CD4-positive, alpha-beta T cell treated with Interleukin-12 subunit alpha and Interleukin-12 subunit beta, for 1 hour (primary cell): ENCODE data around the gene S100PBP.
"Not testable (repeated sequence)": the region's sequence is repeated elsewhere in the genome, so short reads cannot be mapped to it uniquely, and the experiment has no call there.

ENCODE experiments used
- DNase-seq: peaks from one replicate; pipeline ENCODE4 v3.0.0-alpha.2; 2020

Gene S100PBP

DNA sequence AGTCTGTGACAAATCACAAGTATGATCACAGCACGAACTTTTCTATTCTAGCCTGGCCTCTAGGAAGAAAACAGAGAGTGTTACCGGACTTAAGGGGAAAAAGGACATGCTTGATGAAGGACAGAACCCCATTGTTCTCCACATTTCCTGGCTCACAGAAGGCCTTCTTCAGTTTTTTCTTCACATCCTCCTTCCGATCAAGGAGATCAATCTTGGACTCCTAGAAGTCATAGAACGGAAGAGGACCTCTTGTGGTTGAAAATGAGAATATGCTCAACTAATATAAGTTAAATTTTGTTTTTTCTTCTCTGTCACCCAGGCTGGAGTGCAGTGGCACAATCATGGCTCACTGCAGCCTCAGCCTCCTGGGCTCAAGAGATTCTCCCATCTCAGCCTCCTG lies 30.6 kb upstream of the S100PBP start:
- peak; percentile 14 for DNase-seq

- not testable (repeated sequence) for DNase-seq
These were observed 28.1 kb upstream of the S100PBP start for GRCh38 chr1:32789356-32789755.

- no peak for DNase-seq
These were observed 25.6 kb upstream of the S100PBP start for GRCh38 chr1:32791881-32792280.

GRCh38 chr1:32795763-32796162 lies 21.7 kb upstream of the S100PBP start:
- not testable (repeated sequence) for DNase-seq

DNA sequence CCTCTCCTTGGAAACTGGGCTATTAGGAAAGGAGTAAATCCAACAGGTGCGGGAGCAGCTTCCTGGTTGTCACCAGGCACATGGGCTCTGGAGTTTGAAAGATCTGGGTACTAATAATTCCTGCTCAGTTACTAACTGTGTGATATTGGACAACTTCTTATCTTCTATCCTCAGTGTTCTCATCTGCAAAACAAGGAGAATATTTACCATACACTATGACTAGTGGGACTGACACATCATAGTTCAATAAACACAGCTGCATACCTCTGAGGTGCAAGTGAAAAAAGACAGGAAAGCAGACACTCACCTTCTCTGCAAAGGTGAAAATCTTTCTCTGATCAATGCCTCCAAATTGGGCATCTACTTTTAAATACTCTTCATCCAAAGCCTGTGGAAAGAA lies 20.0 kb upstream of the S100PBP start:
- DNase-seq, result no peak

- no peak for DNase-seq
These were observed 19.3 kb upstream of the S100PBP start for GRCh38 chr1:32798191-32798590.

DNA sequence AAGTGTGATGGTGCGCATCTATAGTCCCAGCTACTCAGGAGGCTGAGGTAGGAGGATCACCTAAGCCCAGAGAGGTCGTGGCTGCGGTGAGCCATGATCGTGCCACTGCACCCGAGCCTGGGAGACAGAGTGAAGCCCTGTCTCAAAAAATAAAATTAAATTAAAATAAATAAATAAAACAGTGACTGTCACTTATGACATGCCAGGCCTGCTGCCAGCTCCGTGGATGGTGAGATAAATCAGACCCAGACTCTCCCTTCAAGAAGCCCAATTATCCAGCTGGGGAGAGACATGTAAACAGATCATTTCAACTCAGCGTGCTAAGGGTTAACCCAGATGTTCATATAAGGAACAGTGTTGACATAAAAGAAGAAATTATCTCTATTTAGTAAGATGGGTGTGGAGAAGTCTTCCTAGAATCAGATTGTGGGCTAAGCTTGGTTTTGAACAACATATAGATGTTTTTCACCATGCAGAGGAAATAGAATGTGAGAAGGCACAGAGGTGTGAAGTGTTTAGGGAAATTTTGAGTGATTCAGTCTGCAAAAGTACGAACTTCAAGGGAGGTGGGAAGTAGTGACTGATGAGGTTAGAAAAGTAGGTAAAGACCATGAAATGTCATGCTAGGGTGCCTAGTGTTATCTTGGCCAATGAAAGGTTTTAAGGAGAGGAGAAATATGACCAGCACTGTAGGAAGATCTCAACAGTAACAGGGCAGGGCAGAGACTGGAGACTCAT lies 18.6 kb upstream of the S100PBP start:
- DNase-seq, result peak; percentile 72

DNA sequence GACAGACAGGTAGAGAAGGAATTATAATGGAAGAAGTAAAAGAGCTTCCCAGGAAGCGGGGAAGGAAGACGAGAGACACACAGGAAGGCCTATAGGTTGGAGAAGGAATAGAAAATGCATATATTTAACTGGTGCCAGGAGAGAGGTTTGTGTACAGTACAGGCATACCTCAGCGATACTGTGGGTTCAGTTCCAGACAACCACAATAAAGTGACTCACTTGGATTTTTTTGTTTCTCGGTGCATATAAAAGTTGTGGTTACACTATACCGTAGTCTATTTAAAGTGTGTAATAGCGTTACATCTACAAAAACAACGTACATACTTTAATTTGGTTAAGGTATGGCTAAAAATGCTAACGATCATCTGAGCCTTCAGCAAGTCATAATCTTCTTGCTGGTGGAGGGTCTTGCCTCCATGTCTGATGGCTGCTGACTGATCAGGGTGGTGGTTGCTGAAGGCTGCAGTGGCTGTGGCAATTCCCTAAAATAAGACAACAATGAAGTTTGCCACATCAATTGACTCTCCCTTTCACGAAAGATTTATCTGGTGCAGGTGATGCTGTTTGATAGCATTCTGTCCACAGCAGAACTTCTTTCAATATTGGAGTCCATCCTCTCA lies 16.2 kb upstream of the S100PBP start:
- peak; percentile 68 for DNase-seq

GRCh38 chr1:32804460-32804859 lies 13.0 kb upstream of the S100PBP start:
- DNase-seq, result not testable (repeated sequence)

DNA sequence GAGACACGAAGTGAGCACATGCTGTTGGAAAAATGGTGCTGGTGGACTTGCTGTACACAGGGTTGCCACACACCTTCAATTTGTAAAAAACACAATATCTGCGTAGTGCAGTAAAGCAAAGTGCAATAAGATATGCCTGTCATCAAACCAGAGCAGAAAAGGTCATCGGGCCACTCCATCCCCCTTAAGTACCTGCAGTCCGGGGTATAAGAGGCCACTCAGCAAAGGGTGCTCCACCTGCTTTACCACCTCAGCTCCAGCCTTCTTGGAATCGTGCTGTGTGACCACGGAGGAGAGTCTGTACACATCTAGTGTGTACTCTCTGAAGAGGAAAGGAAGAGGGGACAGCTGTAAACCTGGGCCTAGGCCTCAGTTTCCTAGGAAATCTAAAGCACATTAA lies 11.2 kb upstream of the S100PBP start:
- DNase-seq, result no peak

- DNase-seq, result no peak
These were observed 10.4 kb upstream of the S100PBP start for GRCh38 chr1:32806910-32807523.

- no peak for DNase-seq
These were observed 8.9 kb upstream of the S100PBP start for GRCh38 chr1:32808580-32808979.

DNA sequence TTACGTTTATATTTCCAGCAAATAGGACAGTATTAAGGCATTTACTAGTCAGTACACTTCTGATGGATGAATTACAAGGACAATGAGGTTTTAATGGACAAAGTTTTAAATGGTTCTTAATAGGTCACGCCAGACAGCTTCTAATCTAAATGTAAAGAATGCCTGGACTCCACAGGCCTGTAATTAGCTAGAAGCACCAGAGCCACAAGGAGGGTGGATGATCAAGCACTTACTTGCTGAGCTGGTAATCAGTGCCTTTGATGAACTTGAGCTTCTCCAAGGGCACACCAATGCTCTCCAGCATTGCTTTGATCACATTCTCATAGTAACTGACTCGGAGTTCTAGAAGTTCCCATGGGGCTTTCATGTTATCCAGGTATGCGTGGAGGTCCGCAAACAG lies 7.1 kb upstream of the S100PBP start:
- no peak for DNase-seq

DNA sequence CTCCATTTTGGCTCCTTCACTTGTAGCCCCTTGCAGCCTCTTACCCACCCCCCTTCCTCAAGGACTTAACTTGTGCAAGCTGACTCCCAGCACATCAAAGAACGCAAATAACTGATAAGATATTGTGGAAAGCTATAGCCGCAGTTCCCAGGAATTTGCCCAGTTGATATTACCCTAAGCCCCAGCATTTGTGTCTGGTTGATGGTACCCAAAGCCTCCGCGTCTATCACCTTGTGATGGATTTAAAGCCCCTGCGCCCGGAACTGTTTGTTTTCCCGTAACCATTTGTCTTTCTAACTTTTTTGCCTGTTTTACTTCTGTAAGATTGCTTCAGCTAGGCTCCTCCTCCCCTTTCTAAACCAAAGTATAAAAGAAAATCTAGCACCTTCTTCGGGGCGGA lies 6.2 kb upstream of the S100PBP start:
- no peak for DNase-seq

DNA sequence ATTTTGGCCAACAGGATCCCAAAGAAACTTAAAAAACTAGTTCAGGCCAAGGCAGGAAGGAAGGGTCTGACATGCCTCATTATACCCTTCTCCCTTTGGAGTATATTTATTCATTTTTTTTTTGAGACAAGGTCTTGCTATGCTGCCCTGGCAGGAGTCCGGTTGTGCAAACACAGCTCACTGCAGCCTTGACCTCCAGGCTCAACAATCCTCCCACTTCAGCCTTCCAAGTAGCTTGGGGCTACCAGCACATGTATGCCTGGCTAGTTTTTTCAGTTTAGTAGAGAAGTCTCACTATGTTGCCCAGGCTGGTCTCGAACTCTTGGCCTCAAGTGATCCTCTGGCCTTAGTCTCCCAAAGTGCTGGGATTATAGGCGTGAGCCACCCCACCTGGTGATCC lies 5.5 kb upstream of the S100PBP start:
- DNase-seq, result no peak

GRCh38 chr1:32813941-32814739 lies 3.3 kb upstream of the S100PBP start:
- DNase-seq, result no peak

- no peak for DNase-seq
These were observed 736 bp upstream of the S100PBP start for GRCh38 chr1:32816676-32817158.

DNA sequence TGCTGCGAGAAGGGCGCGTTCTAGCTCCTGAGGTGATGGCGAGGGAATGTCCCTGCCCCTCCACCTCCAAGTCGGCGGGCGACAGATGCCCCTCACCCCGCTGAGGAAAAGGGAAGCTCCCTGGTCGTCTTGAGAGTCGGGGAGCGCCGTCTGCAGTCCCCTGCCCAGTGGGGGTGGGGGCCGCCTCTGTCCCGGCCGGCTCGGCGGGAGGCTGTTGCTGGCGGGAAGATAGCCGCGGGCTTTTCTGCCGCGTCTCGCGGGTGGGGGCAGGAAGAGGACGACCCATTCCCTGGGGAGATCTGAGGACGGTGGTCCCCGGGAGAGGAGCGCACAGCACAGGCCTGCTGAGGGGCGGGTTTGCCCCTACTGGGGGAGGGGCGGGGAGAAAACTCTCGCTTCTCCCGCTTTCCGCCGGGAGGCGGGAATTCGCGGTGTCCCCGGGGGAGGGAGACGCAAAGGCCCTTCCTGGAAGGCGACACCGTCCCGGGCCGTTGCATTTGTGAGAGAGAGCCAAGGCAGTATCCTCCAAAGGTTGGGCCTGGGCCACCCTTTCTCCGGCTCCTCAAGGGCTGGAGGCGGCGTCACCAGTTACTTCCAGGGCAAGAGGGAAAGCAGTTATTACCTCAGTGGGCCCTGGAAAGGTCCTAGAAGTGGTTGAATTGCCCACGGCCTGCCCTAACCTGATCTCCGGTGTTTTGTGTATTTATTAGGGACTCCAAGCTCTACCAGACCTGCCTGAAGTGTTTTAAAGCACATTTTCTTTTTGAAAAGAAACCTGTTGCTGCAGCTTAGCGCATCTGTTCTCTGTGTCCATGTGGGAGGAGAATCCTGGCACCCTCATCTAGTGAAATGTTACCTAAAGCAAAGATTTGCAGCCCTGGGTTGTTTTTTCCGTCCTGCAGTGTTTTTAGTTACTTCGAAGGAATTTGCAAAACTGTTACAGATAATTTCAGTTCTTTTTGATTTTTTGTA lies 648 bp downstream of the S100PBP start:
- peak; percentile 24 for DNase-seq

GRCh38 chr1:32818804-32819541 lies 1.5 kb downstream of the S100PBP start:
- peak; percentile 41 for DNase-seq

DNA sequence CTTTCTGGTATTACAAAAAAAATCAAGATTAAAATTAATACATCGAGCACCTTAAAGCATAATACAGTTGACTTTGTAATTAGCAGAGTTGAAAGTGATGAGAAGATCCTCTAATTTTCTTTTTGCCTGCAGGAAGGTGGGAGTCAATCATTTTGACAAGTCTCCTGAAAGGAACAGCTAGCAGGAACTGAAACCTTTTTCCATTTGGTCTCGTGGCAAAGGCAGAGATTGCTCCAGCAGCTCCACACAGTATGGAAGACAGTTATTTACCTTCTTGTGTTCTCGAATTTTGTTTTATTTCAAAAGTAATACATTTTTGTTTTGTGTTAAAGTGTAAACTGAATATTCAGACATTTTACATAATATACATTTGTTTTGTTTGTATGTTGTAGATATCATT lies 7.7 kb downstream of the S100PBP start:
- DNase-seq, result no peak

DNA sequence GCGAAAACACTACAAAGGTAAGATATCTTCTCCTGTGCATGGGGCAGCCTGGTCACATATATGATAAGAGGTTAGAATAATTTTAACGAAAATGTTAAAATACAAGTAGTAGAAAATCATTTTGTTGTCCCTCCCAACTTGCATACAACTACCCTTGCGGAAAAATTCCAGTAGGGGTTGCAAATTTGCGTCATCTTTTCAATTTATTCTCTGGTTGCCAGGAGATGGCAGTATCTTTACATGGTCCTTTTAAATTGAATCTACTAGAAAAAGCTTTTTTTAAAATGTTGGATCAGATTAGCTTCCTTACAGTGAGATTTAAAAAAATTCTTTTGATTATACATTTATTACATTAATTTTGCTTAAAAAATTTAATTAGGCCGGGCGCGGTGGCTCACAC lies 10.9 kb downstream of the S100PBP start:
- no peak for DNase-seq
